ENCODE data around the gene HPCAL4.
A peak's percentile ranks its signal among the peaks of the same experiment; 100 is the strongest.

The HPCAL4 gene

DNA sequence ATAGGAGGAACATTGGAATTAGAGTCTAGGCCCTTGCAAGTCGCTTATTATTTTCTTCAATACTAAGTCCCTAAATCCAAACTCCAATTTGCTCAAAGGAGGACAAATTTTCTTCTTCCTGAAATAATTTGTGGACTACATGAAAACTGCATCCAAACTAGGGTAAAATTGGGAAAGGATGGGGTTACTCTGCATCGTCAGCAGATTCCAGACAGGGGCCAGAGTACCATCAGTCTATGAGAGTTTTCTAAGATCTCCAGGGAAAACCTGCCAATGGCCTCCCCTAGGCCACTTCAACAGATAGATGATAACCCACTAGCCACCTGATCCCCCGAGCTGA is 52.3 kb downstream of the HPCAL4 start:
- no peaks in the 10 kb centered on the region for H3K36me3 ChIP-seq (ENCODE audit: control insufficient read depth, insufficient read depth, low read length)
- no peak for DNase-seq (ENCODE audit: extremely low read depth, insufficient read length)
- peaks cover 1% of the 10 kb centered on the region; the same call in 1 of the 2 replicates for H3K27me3 ChIP-seq (replicated peaks; ENCODE audit: control insufficient read depth, insufficient read depth, low read length)
- TF ChIP-seq, protein P1, sequence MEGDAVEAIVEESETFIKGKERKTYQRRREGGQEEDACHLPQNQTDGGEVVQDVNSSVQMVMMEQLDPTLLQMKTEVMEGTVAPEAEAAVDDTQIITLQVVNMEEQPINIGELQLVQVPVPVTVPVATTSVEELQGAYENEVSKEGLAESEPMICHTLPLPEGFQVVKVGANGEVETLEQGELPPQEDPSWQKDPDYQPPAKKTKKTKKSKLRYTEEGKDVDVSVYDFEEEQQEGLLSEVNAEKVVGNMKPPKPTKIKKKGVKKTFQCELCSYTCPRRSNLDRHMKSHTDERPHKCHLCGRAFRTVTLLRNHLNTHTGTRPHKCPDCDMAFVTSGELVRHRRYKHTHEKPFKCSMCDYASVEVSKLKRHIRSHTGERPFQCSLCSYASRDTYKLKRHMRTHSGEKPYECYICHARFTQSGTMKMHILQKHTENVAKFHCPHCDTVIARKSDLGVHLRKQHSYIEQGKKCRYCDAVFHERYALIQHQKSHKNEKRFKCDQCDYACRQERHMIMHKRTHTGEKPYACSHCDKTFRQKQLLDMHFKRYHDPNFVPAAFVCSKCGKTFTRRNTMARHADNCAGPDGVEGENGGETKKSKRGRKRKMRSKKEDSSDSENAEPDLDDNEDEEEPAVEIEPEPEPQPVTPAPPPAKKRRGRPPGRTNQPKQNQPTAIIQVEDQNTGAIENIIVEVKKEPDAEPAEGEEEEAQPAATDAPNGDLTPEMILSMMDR (IDR thresholded peaks at IDR 0.05; ENCODE audit: insufficient read depth, low read length, poor library complexity, severe bottlenecking), result no peak
- H3K4me3 ChIP-seq (replicated peaks; ENCODE audit: low read depth, low read length), result peak overlapping the region; percentile 54; the same call in 1 of the 2 replicates

DNA sequence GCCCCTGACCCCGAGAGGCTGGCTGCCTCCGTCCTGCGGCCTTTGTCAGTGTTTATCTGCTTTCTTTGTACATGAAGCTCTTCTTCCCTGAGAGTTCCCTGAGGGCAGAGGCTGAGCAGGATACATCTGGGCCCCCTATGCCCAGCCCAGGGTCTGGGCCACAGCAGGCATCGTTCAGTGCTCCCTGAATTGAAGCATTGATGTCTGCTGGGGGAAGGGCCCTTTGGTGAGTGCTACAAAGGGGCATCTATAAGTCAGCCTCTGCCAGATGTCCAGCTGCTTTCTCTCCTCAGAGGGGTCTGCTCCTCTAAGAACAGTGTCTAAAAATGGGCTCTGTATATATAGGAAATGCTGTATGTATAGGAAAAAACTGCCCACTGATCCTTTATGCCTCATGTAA is 53.9 kb downstream of the HPCAL4 start:
- Histone ChIP-seq H3K27me3 (replicated peaks; ENCODE audit: control insufficient read depth, insufficient read depth, low read length) (peaks cover 1% of the 10 kb centered on the region; the same call in 1 of the 2 replicates), H3K36me3 (ENCODE audit: control insufficient read depth, insufficient read depth, low read length) (no peaks in the 10 kb centered on the region), H3K4me3 (replicated peaks; ENCODE audit: low read depth, low read length) (no peak overlapping the region)
- no peak for DNase-seq (ENCODE audit: extremely low read depth, insufficient read length)
- TF ChIP-seq, protein P1 (IDR thresholded peaks at IDR 0.05; ENCODE audit: insufficient read depth, low read length, poor library complexity, severe bottlenecking), result no peak

DNA sequence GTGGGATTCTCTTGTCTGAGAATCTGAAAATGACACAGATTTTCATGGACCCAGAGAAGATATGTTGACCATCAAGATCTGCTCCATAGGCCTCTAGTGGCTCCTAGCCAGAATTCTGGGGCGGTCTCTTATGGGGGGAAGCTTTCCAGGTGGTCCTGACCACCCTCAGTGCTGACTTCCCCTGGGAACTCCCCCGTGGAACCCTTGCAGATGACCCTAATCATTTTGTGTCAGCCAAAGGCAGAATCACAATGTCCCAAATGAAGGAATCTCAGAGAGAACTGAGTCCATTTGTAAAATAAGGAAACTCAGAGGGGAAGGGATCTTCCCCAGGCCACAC is 55.4 kb downstream of the HPCAL4 start:
- Histone ChIP-seq H3K27me3 (replicated peaks; ENCODE audit: control insufficient read depth, insufficient read depth, low read length) (peaks cover 1% of the 10 kb centered on the region; the same call in 1 of the 2 replicates), H3K36me3 (ENCODE audit: control insufficient read depth, insufficient read depth, low read length) (no peaks in the 10 kb centered on the region), H3K4me3 (replicated peaks; ENCODE audit: low read depth, low read length) (no peak overlapping the region)
- TF ChIP-seq, protein P1 (IDR thresholded peaks at IDR 0.05; ENCODE audit: insufficient read depth, low read length, poor library complexity, severe bottlenecking), result no peak
- no peak for DNase-seq (ENCODE audit: extremely low read depth, insufficient read length)

DNA sequence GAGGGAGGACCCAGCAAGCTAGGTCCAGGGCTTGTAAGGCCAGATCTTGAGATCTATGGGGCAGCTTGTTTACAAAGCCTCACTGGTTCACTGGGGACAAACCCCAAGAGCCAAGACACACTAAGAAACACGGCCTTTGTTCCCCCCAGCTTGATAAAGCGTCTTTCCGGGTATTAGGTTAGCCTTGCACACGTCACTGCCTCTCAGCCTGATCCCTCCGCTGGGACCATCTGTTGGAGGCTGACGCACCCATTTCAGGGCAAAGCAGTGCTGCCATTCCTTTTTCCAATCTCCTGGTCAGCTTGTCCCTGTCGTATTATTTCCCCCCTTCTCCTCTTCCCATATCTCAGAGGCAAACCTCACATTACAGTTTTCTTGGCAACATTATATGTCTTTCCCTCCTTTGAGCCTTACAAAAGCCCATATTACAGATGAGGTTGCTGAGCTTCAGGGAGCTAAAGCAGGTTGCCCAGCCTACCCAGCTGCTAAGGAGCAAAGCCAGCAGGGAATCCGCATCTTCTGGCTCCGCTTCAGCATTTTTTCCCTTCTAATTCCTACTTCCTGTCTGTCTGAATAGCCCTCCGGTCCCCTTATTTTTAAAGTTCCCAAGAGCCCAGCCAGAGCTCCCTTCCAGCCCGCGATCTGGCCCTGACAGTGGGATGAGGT is 55.9 kb downstream of the HPCAL4 start:
- no peak for DNase-seq (ENCODE audit: extremely low read depth, insufficient read length)
- no peaks in the 10 kb centered on the region for H3K36me3 ChIP-seq (ENCODE audit: control insufficient read depth, insufficient read depth, low read length)
- TF ChIP-seq, protein P1 (IDR thresholded peaks at IDR 0.05; ENCODE audit: insufficient read depth, low read length, poor library complexity, severe bottlenecking), result no peak
- H3K27me3 ChIP-seq (replicated peaks; ENCODE audit: control insufficient read depth, insufficient read depth, low read length), result peaks cover 1% of the 10 kb centered on the region; the same call in 1 of the 2 replicates
- no peak overlapping the region for H3K4me3 ChIP-seq (replicated peaks; ENCODE audit: low read depth, low read length)

DNA sequence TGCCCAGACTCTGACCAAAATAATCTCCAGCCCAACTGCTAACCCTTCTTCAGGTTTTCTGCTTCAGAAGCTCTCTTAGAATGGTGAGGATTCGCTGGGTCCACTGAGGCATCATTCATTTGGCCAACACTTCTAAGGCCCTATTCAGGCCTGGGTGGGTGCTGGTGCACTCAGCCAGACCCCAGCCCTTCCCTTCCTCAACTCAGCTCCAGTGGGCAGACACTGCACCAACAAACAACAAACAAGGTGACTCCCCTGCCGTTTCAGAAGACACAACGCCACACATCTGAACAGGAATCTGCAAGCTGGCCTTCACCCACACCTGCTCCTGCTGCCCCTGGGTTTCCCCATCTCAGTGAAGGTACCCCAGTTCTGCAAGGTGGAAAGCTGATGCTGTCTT is 57.8 kb downstream of the HPCAL4 start:
- no peaks in the 10 kb centered on the region for H3K36me3 ChIP-seq (ENCODE audit: control insufficient read depth, insufficient read depth, low read length)
- TF ChIP-seq, protein P1 (IDR thresholded peaks at IDR 0.05; ENCODE audit: insufficient read depth, low read length, poor library complexity, severe bottlenecking), result no peak
- no peak for DNase-seq (ENCODE audit: extremely low read depth, insufficient read length)
- H3K4me3 ChIP-seq (replicated peaks; ENCODE audit: low read depth, low read length), result no peak overlapping the region
- peaks cover under 1% of the 10 kb centered on the region; the same call in 1 of the 2 replicates for H3K27me3 ChIP-seq (replicated peaks; ENCODE audit: control insufficient read depth, insufficient read depth, low read length)
